ENCODE data around the gene ZCCHC4.

GRCh38 chr4:25402521-25402920 lies 89.9 kb downstream of the ZCCHC4 start:
- TF ChIP-seq CTCF (IDR thresholded peaks at IDR 0.05; ENCODE audit: low read length), result no peak
- TF ChIP-seq EZH2 (optimal IDR thresholded peaks at IDR 0.05; ENCODE audit: low read depth, low read length), result no peak

All from MM.1S (cell line).